Activated CD4-positive, alpha-beta T cell treated with anti-CD3 and anti-CD28 coated beads for 1 hour (primary cell): ENCODE data around the gene FXYD1.
"Not testable (repeated sequence)": the region's sequence is repeated elsewhere in the genome, so short reads cannot be mapped to it uniquely, and the experiment has no call there.

Source experiments
- DNase-seq: peaks from one replicate; pipeline ENCODE4 v3.0.0-alpha.2; 2020

Gene FXYD1

DNA sequence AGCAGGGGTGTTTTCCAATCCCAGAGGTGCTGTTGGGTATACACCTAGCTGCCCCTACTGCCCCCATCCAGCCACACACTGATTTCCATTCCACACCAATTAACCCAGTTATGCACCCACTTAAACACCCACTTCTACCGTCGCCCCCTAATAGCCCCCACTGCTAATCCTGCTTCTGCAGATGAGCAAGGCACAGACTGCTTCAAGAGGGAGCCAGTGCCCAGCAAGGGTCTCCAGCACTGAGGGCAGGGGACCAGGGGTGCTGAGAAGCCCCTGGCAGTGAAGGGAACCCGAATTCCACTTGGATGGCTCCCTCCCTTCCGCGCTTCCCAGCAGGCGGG lies 5.6 kb downstream of the FXYD1 start:
- DNase-seq, result no peak

DNA sequence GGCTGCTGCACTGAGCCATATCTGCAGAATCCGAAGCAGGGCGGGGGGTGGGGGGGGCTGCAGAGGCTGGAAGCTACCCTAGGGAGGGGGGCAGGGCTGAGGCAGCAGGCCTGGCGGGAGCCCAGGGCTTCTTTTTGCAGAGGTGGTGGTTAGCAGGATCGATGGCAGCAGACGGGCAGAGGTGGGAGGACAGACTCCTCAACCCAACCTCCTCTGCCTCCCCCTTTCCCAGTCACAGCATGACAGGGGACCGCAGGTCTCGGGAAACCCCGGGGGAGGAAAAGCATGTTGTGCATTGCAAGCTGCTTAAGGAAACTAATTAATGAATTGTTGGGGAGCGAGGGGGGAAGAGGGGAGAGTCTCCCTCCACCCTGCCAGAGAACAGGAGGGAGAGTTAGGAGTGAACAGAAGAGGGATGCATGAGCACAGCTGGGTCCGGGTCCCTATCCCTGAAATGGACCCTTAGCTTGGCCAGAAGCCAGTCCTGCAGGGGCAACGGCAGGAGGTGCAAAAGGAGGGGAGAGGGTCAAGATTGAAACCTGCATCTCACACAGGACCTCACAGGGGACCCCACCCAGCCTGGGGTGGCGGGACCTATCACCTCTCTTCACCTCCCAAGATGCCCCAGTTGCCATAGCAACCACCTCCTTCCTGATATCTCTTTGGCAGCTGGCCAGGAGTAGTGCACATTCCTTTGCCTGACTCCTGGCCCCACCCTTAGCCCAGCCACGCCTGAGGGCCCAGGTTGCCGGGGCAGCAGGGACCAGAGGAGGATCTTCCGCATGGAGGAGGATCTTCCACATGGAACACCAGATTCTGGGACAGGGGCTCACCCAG lies 6.2 kb downstream of the FXYD1 start:
- peak; percentile 13 for DNase-seq

DNA sequence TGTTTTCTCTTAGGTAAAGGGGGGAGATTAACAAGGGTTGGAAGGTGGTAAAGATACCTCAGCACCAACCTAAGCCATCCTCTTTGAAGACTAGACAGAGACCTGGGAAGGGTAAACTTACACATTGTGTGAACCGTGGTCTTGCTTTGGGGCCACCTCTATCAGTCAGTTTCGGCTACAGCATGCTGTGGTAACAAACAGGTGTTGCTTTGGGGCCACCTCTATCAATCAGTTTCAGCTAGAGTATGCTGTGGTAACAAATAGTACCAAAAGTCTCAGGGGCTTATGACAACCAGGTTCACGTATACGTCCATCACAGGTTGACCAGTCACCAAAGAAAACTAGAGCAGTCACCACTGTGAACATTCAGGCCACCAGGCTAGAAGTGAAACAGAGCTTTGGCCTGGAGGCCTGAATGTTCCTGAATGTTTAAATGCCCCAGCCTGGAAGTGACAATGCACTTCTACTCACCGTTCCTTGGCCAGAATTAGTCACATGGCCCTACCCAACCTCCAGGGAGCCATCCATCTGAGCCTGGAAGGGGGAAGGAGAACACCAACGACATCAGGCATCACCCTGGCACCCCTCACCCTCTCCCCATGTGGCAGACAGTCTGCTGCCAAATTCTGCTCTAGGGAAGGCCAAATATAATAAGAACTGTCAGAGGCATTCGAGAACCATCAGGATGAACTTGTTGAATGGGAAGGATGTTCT lies 8.3 kb downstream of the FXYD1 start:
- no peak for DNase-seq

DNA sequence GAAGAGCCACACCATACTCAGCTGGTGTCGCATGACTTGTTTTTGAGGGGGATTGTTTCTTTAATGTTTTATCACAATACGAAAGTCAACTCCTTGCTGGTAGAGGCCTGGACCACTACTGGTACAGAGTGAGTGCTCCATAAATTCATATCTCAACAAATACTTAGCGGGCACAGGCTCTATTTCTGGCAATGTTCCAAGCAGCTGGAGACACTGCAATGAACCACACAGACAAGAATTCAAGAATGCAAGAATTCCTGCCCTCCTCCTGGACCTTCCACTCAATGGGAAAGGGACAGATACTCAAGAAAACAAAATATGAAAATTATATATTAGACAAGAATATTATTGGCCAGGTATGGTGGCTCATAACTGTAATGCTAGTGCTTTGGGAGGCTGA lies 10.8 kb downstream of the FXYD1 start:
- DNase-seq, result no peak

DNA sequence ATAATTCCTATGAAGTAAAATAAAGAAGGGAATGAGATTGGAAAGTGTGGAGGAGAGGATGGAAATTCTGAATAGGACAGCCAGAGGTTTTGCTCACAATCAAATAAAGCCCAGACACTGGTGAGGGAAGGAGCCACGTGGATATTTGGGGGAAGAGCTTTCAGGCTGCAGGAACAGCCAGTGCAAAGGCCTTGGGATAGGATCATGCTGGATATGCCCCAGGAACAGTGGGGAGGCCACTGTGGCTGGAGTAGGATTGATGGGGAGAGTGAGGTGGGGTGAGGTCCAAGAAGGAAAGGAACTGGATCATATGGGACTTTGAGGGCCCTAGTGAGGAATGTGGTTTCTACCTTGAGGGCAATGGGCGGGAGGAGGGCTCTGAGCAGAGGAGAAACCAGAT lies 11.8 kb downstream of the FXYD1 start:
- no peak for DNase-seq

DNA sequence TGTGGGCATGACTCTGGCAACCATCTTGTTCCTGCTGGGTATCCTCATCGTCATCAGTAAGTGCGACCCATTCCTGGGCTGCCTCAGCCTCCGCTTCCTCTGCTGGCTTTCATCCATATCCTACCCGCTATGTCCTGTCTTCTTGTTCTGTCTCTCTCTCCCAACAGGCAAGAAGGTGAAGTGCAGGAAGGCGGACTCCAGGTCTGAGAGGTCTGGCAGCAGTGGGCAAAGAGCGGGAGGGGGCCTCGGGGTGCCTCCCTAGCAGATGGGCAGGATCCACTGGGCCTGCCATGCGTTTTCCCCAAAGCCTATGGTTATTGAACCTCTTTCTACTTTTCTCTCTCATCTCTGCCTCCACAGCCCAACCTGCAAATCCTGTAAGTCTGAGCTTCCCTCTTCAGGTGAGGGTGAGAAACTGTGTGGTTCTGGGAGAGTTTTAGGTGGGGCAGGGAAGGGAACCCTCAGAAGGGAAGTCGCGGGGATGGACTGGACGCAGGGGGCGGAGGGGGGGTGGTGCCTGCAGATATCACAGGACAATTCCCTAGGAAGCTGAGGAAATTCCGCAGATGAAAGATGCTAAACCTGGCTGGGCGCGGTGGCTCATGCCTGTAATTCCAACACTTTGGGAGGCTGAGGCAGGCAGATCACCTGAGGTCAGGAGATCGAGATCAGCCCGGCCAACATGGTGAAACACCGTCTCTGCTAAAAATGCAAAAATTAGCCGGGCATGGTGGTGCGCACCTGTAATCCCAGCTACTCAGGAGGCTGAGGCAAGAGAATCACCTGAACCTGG lies 12.8 kb downstream of the FXYD1 start:
- no peak for DNase-seq

DNA sequence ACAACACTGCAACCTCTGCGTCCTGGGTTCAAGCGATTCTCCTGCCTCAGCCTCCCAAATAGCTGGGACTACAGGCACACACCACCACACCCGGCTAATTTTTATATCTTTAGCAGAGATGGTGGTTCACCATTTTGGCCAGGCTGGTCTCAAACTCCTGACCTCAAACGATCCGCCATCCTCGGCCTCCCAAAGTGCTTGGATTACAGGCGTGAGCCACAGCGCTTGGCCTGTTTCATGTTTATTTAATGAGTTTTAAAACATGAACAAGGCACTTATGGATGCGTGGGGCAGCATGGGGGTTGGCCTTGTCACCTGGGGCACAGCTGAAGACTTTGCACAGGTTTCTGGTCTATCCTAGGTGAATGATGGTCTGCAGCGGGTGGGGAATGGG lies 14.5 kb downstream of the FXYD1 start:
- DNase-seq, result not testable (repeated sequence)

DNA sequence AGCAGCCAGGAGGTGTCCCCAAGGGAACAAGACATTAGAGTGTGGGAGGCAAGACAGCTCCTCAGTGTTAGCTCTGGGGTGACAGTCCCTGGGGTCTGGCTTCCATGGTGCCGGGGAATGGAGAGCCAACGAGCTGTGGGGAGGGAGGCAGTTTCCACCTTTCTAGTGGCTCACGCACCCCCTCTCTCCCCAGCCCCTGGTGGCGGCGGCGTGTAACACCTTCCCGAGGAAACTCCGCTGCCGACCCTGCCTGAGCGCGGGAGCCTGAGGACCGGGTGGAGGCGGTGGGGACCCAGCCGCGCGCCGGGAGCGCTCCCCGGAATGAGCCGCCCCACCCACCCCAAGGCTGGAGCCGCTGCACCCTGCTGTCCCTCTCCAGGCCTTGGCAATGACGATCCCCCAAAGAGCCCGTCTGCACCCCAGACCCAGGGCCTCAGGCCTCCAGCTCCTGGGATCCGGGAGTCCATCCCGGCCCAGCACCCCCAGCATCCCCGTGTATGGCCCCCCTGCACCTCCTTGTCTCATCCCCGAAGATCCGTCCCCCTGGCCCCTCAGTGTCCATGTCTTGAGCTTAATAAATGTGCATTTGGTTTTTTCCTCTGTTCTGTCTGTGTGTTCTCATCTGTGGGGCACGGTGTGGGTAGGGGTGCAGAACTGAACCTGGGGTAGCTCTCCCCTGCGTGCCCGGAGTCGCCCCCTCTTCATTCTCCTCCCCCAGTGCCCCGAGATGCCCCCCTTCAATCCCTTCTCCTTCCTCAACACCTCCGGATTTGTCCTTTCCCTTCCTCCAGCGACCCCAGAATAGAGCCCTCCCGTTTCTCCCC lies 15.3 kb downstream of the FXYD1 start:
- DNase-seq, result peak; percentile 66

DNA sequence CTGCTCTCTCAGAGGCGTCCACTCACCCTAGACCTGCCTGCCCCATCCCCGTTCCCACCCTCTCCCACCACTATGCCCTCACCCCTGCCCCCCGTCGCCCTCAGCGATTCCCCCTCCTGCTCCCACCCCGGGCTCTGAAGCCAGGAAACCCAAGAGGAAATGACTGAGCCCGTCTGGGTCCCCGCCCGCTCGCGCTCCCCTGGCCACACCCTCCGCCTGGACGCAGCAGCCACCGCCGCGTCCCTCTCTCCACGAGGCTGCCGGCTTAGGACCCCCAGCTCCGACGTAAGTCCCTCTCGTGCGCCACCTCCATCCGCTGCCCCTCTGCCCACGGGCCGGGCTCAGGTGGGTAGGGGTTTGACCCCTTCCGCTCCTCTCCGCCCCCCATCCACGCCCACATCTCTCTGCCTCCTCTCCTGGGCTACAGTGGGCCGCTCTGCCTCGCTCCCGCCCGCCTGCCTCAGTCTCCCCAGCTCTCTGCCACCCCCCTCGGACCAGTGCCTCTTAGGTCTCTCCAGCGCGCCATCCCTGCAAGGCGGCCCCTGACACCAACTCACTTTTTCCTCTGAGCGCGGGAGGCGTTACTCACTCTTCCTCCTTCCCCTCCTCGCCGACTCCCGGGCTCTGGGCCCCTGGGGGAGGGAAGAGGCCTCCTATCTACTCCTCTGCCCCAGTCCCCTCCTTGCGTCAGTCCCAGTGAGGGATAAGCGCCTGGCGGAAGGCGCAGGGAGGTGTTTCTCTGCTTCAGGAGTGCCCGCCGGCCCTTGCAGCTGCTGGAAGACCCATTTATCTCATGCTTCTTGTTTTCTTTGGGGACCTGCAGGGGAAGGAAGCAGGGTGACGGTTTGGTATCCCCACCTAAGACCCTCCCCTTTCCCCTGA lies 16.1 kb downstream of the FXYD1 start, which contains the start of gene FXYD5:
FXYD5 (plus strand) TSS at position 211 of the 882 bp plus-strand sequence. CDS start 816 bp downstream, outside the sequence.
- peak; percentile 78 for DNase-seq

DNA sequence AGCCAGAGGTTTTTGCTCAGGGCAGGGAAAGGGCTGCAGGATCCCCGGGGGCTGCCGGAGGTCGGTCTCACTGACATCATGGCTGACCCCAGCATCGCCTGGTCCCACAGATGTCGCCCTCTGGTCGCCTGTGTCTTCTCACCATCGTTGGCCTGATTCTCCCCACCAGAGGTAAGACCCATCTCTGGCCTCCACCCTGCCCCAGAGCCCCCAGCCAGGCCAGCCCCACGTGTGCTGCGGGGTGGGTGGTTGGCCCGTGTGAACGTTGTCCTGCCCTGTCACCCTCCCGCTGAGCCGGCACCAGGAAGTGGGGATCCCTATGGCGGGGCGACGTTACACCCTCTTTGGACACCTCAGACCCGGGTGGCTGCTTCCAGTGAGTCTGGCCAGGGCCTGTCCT lies 16.8 kb downstream of the FXYD1 start:
- DNase-seq, result no peak

DNA sequence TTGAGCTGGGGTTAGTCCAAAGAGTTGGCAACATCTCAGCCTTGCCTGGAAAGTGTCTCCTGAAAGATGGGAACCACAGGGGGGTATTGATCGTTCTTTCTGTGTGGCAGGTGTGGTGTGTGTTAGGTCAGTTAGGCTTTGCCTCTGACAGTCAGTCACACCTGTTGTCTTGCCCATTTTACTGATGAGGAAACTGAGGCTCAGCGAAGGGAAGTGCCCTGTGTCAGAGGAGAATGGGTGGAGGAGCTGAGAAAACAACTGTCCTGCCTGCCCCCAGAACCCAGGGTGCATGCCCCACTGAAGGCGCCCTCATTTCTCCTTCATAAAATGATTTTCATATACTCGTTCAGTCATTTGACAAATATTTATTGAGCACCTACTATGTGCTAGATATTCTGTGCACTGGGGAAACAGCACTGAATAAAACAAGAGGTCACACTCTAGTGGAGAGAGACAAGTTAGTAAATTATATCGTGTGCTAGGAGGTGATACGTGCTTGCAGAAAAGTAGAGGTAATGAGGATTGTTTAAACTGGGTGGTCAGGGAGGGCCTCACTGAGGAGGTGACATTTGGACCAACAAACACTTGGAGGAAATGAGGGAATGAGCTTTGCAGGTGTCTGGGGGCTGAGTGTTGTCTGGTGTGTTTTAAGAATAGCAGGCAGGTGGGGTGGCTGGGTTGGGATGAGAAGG lies 17.5 kb downstream of the FXYD1 start:
- no peak for DNase-seq

DNA sequence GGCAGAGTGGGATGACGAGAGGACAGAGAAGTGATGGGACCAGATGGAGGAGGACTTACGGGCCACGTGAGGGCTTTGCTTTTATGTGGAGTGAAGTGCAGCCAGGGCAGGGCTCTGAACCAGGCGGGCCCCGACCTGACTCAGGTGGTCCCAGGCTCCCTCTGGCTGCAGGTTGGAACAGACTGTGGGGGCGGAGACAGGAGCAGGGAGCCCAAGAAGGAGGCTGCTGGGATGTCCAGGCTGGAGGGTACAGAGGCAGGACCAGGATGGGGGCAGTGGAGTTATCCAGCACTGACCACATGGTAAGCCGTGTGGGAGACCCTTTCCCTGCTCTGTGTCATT lies 18.0 kb downstream of the FXYD1 start:
- no peak for DNase-seq

DNA sequence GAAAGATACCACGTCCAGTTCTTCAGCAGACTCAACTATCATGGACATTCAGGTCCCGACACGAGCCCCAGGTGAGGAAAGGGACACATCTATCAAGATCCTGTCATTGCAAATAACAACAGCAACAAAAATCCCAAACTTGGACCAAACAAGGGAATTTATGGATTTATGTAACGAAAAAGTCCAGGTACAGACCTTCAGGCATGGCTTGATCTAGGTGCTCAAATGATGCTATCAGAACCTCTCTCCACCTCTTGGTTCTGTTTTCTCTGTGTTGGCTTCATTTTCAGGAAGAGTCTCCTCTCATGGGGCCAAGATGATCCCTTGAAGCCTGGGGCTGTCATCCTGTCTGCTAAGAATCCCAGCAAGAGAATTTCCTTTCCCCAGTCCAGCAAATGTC lies 18.8 kb downstream of the FXYD1 start:
- no peak for DNase-seq

DNA sequence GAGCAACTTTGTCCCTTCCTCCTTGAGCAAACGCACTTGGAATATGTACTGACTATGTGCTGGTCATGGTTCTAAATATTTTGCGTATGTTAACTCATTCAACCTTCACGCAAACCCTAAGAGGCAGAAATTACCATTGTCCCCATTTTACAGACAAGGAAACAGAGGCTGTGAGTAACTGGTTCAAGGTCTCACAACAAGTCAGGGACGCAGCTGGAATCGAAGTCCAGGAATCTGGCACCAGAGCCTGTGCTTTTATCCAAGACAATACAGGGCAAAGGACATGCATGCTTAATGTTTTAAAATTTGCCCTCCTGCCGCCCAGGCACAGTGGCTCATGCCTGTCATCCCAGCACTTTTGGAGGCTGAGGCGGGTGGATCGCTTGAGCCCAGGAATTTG lies 21.0 kb downstream of the FXYD1 start:
- DNase-seq, result no peak

DNA sequence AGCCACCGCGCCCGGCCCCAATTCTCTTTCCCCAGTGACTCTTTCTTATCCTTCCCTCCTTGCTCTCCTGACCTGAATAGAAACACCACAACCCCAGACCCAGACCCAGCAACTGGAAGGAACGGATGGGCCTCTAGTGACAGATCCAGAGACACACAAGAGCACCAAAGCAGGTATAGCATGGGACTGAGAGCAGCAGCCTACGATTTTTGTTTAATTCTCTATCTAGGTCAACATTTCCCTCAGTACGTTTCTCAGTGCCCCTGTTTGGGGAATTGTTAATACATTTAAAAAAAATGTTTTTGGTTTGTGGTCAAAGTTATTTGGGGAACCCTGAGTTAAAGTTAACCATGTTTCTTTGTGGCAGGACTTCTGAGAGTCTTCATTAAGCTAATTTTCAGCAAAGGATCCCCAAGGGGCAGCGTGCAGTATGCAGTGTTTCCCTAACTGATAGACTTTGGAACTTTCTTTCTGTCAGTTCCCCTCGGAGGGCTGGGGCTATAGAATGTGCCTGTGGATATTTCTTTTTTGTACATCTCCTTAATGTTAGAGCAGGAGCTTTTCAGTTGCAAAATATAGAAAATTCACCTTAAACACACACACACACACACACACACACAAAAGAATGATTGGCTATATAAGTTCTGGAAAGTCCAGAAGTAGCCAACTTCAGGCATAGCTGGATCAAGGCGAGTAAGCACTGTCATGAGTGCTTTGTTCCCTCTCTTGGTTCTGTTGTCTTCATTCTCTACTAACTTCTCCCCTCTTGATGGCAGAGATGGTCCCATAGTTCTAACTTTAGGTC lies 22.2 kb downstream of the FXYD1 start:
- DNase-seq, result no peak

DNA sequence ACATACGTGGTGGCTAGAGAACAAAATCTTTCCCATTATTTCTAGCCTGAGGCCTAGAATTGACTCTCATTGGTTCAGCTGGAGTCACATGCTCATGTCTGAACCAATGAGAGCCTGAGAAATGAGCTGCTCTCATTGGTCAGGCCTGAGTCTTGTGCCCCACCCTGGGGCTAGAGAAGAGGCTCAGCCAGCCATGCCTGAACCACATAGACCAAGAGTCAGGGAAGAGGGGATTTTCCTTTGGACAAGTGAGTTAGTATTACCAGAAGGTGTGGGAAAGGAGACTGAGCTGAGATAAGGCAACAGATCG lies 22.8 kb downstream of the FXYD1 start:
- DNase-seq, result no peak

DNA sequence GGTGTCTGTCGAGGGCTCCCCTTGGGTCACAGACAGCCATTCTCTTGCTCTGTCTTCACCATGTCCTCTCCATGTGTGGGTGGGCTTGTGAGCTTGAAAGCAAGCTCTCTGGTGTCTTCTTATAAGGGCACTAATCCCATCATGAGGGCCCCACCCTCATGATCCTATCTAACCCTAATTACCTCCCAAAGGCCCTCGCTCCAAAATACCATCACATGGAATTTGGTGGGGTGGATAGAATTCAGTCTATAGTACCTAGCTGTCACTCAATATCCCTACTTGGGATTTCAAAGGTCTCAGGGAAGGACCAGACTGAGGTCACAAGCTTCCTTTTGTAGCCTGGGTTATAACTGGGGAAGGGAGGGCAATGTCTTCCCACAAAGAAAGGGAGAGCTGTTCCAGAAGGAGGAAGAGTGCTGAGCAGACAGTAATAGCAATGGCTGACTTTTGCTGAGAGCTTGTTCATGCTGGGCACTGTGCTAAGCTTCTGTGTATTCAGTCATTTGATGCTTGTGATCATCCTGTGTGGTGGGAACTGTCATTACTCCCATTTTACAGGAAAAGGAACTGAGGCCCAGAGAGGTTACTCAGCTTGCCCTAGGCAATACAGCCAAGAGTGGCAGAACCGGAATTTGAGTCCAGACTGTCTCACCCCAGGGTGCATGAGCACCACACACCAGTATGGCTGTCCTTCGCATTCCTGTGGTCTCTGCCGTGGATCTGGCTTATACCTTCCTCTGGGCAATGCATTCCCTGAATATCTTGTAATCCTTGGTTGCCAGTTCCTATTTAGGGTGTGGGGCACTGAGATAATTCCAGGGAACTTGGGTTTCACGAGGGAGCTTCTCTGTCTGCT lies 24.1 kb downstream of the FXYD1 start:
- DNase-seq, result no peak

DNA sequence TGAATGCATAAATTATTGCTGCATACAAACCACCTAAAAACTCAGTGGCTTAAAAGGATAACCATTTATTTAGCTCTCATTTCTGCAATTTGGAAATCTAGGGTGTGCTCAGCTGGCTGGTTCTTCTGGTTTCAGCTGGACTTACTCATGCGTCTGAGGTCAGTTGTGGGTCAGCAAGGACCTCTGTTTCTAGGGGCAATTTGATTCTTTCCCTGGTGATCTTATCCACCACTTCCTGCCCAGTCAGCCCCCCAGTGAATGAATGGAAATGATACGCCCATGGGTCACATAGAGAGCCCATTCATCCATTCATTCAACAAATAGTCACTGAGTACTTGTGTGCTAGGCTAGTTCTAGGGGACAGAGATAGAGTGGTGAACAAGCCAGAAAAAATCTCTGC lies 25.8 kb downstream of the FXYD1 start:
- no peak for DNase-seq
